ENCODE data around the gene EFCAB11.
"Not testable (repeated sequence)": the region's sequence is repeated elsewhere in the genome, so short reads cannot be mapped to it uniquely, and the experiment has no call there.

The EFCAB11 gene

DNA sequence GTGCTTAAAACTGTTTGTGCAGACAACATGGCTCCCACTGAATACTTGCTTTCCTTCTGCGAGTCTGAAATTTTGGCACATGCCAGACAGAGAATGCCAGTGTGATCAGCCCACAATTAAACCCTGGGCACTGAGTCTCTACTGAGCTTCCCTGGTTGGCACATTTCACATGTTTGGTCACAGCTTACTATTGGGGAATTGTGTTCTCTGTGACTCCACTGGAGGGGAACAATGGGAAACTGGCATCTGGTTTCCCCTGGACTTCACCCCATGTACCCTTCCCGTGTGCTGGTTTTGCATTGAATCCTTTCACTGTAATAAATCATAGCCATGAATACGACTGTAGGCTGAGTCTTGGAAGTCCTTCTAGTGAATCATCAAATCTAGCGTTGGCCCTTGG lies 64.9 kb downstream of the EFCAB11 start:
- TF ChIP-seq, protein P1, sequence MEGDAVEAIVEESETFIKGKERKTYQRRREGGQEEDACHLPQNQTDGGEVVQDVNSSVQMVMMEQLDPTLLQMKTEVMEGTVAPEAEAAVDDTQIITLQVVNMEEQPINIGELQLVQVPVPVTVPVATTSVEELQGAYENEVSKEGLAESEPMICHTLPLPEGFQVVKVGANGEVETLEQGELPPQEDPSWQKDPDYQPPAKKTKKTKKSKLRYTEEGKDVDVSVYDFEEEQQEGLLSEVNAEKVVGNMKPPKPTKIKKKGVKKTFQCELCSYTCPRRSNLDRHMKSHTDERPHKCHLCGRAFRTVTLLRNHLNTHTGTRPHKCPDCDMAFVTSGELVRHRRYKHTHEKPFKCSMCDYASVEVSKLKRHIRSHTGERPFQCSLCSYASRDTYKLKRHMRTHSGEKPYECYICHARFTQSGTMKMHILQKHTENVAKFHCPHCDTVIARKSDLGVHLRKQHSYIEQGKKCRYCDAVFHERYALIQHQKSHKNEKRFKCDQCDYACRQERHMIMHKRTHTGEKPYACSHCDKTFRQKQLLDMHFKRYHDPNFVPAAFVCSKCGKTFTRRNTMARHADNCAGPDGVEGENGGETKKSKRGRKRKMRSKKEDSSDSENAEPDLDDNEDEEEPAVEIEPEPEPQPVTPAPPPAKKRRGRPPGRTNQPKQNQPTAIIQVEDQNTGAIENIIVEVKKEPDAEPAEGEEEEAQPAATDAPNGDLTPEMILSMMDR (IDR thresholded peaks at IDR 0.05; ENCODE audit: insufficient read depth, low read length, missing control alignments) = no peak
- no peak for DNase-seq (ENCODE audit: low read depth, low spot score)
- no peak overlapping the region for H3K4me3 ChIP-seq (ENCODE audit: low read depth, low read length)
- CTCF ChIA-PET = interaction anchor here (1.6 kb wide), 1 partner anchor 10 kb away, joined by 11 read pairs; no protein-coding TSS in a partner anchor
- POLR2A ChIA-PET = no interaction called here

- ChIA-PET CTCF (no interaction called here), POLR2A (no interaction called here)
- TF ChIP-seq, protein P1 (IDR thresholded peaks at IDR 0.05; ENCODE audit: insufficient read depth, low read length, missing control alignments) = no peak
- no peak for DNase-seq (ENCODE audit: low read depth, low spot score)
- H3K4me3 ChIP-seq (ENCODE audit: low read depth, low read length) = no peak overlapping the region
These were observed 69.8 kb downstream of the EFCAB11 start for GRCh38 chr14:89884761-89885160.

DNA sequence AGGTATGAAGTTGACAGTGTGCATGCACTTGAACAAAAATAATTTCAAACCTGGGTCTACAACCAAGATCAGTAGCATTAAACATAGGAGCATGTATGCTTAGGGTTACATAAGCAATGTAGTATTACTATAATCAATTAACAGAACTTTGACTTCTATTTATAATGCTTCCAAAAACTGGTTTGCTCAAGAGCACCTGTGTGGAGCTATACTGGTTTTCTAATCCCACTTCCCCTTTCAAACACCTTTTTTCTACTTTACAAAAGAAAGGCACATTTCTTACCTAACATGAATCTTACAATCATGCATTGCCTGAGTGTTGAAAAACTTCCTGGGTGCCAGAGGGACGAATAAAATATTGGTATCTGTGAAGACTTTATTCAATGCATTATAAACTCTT lies 72.7 kb downstream of the EFCAB11 start:
- no peak for DNase-seq (ENCODE audit: low read depth, low spot score)
- ChIA-PET CTCF (interaction anchor here (1.5 kb wide), 1 partner anchor 24 kb away, joined by 3 read pairs; no protein-coding TSS in a partner anchor), POLR2A (no interaction called here)
- no peak overlapping the region for H3K4me3 ChIP-seq (ENCODE audit: low read depth, low read length)
- TF ChIP-seq, protein P1 (IDR thresholded peaks at IDR 0.05; ENCODE audit: insufficient read depth, low read length, missing control alignments) = no peak

DNA sequence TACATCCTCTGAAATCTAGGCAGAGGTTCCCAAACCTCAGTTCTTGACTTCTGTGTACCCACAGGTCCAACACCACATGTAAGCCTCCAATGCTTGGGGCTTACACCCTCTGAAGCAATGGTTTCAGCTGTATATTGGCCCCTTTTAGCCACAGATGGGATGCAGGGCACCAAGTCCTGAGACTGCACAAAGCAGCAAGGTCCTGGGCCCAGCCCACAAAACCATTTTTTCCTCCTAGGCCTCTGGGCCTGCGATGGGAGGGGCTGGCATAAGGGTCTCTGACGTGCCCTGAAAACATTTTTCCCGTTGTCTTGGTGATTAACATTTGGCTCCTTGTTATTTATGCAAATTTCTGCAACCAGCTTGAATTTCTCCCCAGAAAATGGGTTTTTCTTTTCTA lies 80.4 kb downstream of the EFCAB11 start:
- DNase-seq (ENCODE audit: low read depth, low spot score); POLR2A ChIA-PET; H3K4me3 ChIP-seq (ENCODE audit: low read depth, low read length); CTCF ChIA-PET: not testable (repeated sequence)

- ChIA-PET POLR2A (interaction anchor here (0.7 to 1.0 kb wide), 3 partner anchors 14 to 410 kb away, joined by 3 to 4 read pairs (median 3); no protein-coding TSS in a partner anchor), CTCF (interaction anchor here (1.0 kb wide), 1 partner anchor 842 kb away, joined by 3 read pairs; no protein-coding TSS in a partner anchor)
- TF ChIP-seq, protein P1 (IDR thresholded peaks at IDR 0.05; ENCODE audit: insufficient read depth, low read length, missing control alignments) = no peak
These were observed 84.2 kb downstream of the EFCAB11 start for GRCh38 chr14:89870316-89870715.

GRCh38 chr14:89869606-89870005 lies 84.9 kb downstream of the EFCAB11 start:
- TF ChIP-seq, protein P1 (IDR thresholded peaks at IDR 0.05; ENCODE audit: insufficient read depth, low read length, missing control alignments) = no peak
- no peak for DNase-seq (ENCODE audit: low read depth, low spot score)
- CTCF ChIA-PET = interaction anchor here (1.0 kb wide), 1 partner anchor 842 kb away, joined by 3 read pairs; no protein-coding TSS in a partner anchor
- H3K4me3 ChIP-seq (ENCODE audit: low read depth, low read length) = no peak overlapping the region
- POLR2A ChIA-PET = interaction anchor here (1.0 kb wide), 1 partner anchor 13 kb away, joined by 3 read pairs; no protein-coding TSS in a partner anchor

More at GRCh38 chr14:89870316-89870715, 84.2 kb downstream of the EFCAB11 start:
- no peak for DNase-seq (ENCODE audit: low read depth, low spot score)
- H3K4me3 ChIP-seq (ENCODE audit: low read depth, low read length) = no peak overlapping the region

DNA sequence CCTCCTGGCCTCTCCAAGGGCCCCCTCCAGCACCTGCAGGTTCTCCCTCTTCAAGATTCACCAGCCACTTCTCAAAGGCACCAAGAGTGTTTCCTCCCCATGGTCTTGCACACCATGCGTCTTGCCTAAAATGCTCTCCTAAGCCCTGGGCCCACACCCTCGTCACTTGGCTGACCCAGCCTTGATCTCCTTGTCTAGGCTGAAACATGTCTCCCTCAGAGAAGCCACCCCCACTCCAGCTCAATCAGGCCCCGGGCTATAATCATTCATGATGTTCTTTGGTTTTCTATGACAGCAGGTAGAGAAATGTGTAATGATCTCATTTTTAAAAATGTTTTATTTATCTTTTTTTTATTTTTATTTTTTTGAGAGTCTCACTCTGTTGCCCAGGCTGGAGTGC lies 88.1 kb downstream of the EFCAB11 start:
- no peak overlapping the region for H3K4me3 ChIP-seq (ENCODE audit: low read depth, low read length)
- TF ChIP-seq, protein P1 (IDR thresholded peaks at IDR 0.05; ENCODE audit: insufficient read depth, low read length, missing control alignments) = no peak
- ChIA-PET CTCF (no interaction called here), POLR2A (no interaction called here)
- no peak for DNase-seq (ENCODE audit: low read depth, low spot score)
